Endometrial microvascular endothelial cells (primary cell): Measurements from ENCODE around the gene MAP7. TPM values are rescaled to one million over a fixed set of nuclear protein-coding genes. Genes with fewer than 3 reads are reported as not detected.

Source experiments
- in situ Hi-C: cut with HindIII; loops from 2 replicates; pipeline ENCODE4 v1.10.0; 2017; ENCODE audit warnings: low sequenced_read_pairs, low pct_unique_long_range_greater_than_20kb; ENCODE audit errors: inconsistent ontology term
- total RNA-seq: library from RNA; depleted of rRNA; stranded (reverse); fragments of >200 nt; gene quantifications from one replicate; pipeline ENCODE4 v1.2.3, GENCODE V29; 2015; ENCODE audit errors: inconsistent ontology term

MAP7 gene
- total RNA-seq, 1 donor from 2014 or later: not detected

- in situ Hi-C loops: no loop called here
Measured at GRCh38 chr6:136567688-136568087, 17.5 kb upstream of the MAP7 start.

GRCh38 chr6:136566851-136567250, 16.6 kb upstream of the MAP7 start:
- in situ Hi-C loops: no loop called here

- in situ Hi-C loops: no loop called here
Measured at GRCh38 chr6:136566007-136566487, 15.8 kb upstream of the MAP7 start.

GRCh38 chr6:136564180-136564579, 14.0 kb upstream of the MAP7 start:
- in situ Hi-C loops: no loop called here

- in situ Hi-C loops: no loop called here
Measured at GRCh38 chr6:136563386-136564152, 13.3 kb upstream of the MAP7 start.

- in situ Hi-C loops: no loop called here
Measured at GRCh38 chr6:136562211-136562610, 12.0 kb upstream of the MAP7 start.

- in situ Hi-C loops: no loop called here
Measured at GRCh38 chr6:136553166-136553787, 3.1 kb upstream of the MAP7 start.

- in situ Hi-C loops: no loop called here
Measured at GRCh38 chr6:136552054-136552453, 1.8 kb upstream of the MAP7 start.

- in situ Hi-C loops: no loop called here
Measured at GRCh38 chr6:136551103-136551502, 881 bp upstream of the MAP7 start.

- in situ Hi-C loops: no loop called here
Measured at GRCh38 chr6:136550045-136550329, 235 bp downstream of the MAP7 start.

GRCh38 chr6:136549300-136550044, 750 bp downstream of the MAP7 start:
- in situ Hi-C loops: no loop called here

GRCh38 chr6:136548582-136549299, 1.5 kb downstream of the MAP7 start:
- in situ Hi-C loops: no loop called here

GRCh38 chr6:136547871-136548270, 2.4 kb downstream of the MAP7 start:
- in situ Hi-C loops: no loop called here

GRCh38 chr6:136547336-136547735, 2.9 kb downstream of the MAP7 start:
- in situ Hi-C loops: no loop called here

- in situ Hi-C loops: no loop called here
Measured at GRCh38 chr6:136546331-136546730, 3.9 kb downstream of the MAP7 start.

- in situ Hi-C loops: no loop called here
Measured at GRCh38 chr6:136544326-136544725, 5.9 kb downstream of the MAP7 start.

- in situ Hi-C loops: no loop called here
Measured at GRCh38 chr6:136541395-136541794, 8.8 kb downstream of the MAP7 start.

- in situ Hi-C loops: no loop called here
Measured at GRCh38 chr6:136539967-136540652, 10.1 kb downstream of the MAP7 start.

- in situ Hi-C loops: no loop called here
Measured at GRCh38 chr6:136538836-136539235, 11.4 kb downstream of the MAP7 start.
